HG03025 (cell line): ENCODE data around the gene RTKN.
A peak's percentile ranks its signal among the peaks of the same experiment; 100 is the strongest.

Source experiments
- ATAC-seq: cut with Tn5 transposase; IDR thresholded peaks from one replicate; pipeline ENCODE4 v1.9.1; 2021; ENCODE audit warnings: mild to moderate bottlenecking, moderate library complexity; ENCODE audit not compliant: unreplicated experiment, low FRiP score

The RTKN gene

DNA sequence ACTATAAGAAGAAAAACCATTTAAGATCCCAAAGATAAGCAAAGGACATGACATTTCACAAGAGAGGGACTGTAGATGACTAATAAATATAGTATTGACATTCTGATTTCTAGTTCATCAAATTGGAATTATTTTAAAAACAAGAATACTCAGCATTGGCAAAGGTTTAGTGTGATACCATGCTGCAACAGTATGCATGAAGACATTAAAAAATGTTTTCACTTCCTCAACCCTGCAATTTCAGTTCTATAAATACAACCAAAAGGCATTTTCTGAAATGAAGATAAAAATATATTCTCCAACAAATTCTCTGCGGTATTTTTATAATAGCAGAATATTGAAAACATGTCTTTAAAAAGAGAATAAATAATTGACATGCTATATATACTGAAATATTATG is 22.4 kb downstream of the RTKN start:
- no peak for ATAC-seq

DNA sequence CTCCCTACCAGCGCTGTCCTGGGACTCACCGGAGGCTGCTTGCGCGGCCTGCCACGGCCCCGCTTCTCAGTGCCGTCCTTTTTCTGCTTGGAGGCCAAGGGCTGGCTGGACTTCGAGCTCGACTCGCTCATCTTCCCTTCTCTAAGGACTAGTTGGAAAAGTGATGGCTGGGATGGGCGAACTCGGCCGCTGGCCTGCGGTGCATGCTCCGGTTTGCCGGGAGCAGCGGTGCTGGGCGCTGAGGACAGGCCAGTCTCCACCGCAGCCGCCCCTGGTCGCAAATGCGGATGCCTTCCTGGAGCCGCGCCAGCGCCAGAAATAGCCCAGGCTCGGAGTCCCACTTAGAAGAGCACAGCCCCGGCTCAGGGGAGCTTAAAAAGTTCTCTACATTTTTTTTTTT is 23.4 kb downstream of the RTKN start:
- ATAC-seq: no peak

GRCh38 chr2:74417763-74418162 is 24.0 kb downstream of the RTKN start:
- ATAC-seq: no peak

DNA sequence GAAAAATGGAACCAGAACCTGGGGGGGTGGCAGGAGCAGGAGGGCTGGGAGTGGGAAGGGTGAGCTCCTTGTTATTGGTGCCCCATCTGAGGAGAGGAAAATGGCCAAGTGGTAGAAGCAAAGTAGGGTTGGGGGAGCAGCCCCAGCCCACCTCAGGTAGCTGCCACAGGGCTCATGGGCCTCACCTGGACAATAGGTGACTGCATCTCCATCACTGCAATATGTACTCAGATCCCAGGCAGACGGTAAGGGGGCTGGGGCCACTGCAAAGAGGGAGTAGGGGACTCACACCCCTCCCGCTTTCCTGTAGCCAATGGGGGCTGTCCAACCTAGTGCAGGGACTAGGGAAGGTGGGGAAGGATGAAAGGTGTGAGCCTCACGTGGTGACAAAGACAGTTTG is 24.5 kb downstream of the RTKN start:
- ATAC-seq: no peak

- no peak for ATAC-seq
These were observed 25.0 kb downstream of the RTKN start for GRCh38 chr2:74416778-74417177.

- ATAC-seq: no peak
These were observed 25.9 kb downstream of the RTKN start for GRCh38 chr2:74415762-74416395.

DNA sequence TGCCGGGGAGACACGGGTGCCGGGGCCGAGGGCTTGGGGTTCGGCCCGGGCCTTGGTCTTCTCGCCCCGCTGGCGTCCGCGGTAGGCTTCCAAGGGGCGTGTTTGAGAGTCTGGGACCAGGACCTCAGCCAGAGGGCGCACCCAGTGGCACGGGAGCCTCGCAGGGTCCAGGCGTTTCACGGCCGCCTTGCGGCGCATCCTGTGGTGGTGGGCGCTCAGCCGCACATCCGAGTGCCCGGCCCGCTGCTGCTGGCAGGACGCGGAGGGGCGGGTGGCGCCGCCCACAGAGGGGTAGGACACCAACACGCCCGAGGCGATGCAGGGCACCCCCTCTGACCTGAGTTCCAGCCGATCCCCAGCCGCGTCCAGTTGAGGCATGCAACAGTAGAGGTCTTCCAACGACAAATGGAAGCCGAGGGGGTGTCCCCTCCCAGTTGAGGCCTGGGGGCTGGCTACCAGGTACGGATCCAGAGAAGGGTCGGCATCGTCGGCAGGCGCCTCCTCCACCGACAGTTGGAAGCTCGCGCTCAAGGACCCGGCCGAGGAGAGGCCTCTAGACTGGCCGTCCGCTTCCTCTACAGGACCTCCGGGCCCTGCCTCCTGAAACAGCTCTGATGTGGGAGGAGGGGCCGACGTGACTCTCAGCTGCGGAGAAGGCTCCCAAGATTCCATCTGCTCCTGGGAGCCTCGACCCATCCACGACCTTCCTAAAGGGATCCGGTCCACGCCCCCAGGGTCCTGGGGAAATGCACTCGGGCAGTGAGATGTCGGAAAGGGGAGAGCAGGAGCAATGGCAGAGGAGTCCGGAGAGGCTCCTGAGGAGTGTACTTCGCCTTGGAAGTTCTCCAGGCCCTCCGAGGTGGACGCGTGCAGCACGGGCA is 26.6 kb downstream of the RTKN start:
- ATAC-seq: no peak

DNA sequence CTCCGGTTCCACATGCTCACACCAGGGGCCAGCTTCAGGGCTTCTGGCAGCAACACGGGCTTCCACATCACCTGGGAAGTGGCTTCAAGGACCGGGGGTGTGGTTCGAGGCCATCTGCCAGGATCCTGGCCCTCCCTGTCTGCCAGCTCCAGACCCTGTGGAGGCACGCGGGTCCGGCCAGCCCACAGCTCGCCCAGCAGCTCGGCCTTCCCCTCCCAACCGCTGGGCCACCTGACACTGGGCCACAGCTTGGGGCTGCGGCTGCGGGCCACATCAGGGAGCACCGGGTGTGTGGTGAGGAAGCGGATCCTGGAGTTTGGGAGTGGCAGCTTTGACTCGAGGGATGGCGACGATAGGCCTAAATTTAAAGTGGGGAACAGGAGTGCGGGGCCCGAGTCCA is 27.3 kb downstream of the RTKN start:
- ATAC-seq: no peak

- no peak for ATAC-seq
These were observed 28.6 kb downstream of the RTKN start for GRCh38 chr2:74413001-74413698.

DNA sequence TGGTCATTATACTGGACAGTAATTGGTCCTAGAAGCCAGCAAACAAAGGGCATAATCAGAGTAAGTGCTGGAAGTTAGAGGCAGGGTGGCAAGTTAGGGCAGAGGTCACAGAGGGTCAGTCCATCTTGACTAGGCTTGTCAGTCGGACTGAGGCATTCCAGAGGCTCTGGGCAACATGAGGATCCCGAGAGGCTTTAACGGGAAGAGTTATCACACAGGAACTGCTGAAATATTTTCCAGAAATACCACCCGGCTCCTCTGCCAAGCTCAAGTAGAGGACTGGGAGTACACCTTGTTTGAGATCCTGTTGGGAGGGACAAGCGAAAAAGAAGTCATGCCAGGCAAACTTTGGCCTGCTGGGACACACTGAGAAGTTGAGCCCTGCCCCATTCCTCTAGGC is 34.1 kb downstream of the RTKN start:
- no peak for ATAC-seq

DNA sequence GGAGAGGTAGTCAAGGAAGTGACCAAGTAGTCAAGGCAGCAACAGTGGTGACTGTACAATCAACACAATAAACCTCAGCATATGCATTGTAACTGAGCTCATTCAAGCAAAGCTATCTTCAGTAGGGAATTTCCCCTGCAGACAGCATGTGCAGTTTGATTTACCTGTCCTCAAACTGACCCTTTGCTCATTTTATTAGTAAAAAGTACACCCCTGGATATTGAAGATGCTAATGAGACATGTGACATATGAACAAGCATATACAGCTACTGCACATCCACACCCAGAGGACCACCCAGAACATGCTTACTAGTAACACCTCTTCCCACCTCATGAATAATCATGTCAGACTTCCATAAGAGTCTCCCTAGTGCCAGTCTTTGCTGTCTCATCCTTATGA is 35.7 kb downstream of the RTKN start:
- no peak for ATAC-seq

- ATAC-seq: no peak
These were observed 39.8 kb downstream of the RTKN start for GRCh38 chr2:74401891-74402290.

GRCh38 chr2:74399785-74400184 is 42.0 kb downstream of the RTKN start:
- ATAC-seq: no peak

DNA sequence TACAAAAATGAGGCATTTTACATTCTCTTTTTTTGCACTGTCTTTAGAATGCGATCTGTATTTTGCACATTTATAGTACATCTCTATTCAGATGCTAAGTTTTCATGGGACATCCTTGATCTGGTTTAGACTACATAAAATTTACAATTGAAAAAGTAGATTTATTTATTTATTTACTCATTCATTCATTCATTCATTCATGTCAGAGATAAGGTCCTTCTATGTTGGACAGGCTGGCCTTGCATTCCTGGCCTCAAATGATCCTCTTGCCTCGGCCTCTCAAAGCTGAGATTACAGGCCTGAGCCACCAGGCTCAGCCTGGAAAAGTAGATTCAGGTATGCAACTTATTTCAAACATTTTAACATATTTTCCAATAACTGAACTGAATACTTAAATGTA is 45.6 kb downstream of the RTKN start:
- ATAC-seq: no peak

DNA sequence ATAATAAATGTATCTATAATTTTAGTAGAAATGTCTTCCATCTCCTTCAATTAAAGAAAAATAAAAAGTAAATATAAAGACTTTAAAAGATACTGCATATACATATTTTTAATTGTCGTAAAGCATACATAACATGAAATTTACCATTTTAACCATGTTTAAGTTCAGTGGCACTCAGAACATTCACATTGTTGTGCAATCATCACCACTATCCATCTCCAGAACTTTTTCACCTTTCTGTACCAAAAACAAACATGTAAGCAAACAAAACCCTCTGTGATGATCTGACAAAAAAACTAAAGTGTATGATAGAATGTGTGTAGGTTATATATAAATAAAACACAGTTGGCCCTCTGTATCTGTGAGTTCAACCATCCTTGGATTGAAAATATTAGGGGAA is 48.2 kb downstream of the RTKN start:
- ATAC-seq: no peak

GRCh38 chr2:74392449-74392743 is 49.3 kb downstream of the RTKN start:
- no peak for ATAC-seq

GRCh38 chr2:74391580-74392448 is 49.9 kb downstream of the RTKN start:
- peak; percentile 60 for ATAC-seq

DNA sequence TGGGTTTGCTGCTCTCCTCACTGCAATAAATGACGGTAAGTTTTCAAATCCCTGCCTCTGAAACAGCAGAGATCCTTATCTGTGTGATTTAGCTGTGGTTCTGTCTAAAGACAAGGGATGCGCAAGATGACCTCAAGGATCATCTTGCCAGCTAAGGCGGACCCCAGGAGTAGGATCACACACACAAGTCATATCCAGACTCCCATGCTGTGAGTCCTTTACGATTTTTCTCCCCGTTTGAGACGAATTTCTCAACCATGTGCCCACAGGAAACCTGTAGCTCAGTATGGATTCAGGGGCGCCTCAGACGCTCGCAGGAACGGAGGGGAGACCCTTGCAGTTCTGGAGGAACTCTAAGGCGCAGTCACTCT is 50.5 kb downstream of the RTKN start:
- ATAC-seq: no peak

DNA sequence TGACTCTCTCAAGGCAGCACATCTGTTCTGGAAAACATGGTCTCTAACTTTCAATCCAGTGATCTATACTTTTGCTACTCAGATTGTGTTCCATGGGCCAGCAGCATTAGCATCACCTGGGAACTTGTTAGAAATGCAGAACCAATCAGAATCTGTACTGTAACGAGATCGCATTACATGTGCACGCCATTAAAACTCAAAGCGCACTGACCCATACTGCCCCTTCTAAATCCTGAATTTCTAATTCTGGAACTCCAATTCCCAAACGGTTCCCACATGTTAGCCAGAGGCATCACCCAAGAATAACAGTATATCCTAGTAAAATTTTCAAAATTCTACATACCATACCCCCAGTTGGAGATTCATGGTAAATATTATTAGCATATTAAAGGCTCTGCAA is 51.1 kb downstream of the RTKN start:
- no peak for ATAC-seq

DNA sequence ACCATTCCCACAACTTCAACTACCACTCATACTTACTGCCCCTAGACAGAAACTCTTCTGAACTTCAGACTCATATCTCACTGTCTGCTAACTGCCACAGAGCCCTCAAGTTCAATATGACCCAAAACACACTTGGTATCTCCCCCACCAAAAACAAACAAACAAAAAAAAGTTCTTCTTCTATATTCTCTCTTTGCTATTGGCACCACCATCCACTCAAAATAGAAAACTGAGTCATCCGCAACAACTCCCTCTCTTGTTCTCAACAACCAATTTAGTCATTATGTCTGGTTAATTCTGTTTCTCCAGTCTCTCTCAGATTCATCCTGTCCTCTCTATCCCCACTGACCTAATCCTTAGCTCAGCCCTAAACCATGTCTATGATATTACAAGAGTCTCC is 54.4 kb downstream of the RTKN start:
- ATAC-seq: no peak

- no peak for ATAC-seq
These were observed 56.3 kb downstream of the RTKN start for GRCh38 chr2:74385396-74385795.
